ENCODE measurements around the gene OR52N1. TPM values are rescaled to one million over a fixed set of nuclear protein-coding genes. Genes with fewer than 3 reads are reported as not detected.

Gene OR52N1
- total and polyA plus RNA-seq, 9 donors: not detected

Other genes with a start within 250 kb of the OR52N1 start
- 0.22 TPM for gene OR52H1, start 242.7 kb downstream of the OR52N1 start, total RNA-seq
- not detected for gene OR52H1, start 242.7 kb downstream of the OR52N1 start, polyA plus RNA-seq (ENCODE audit: insufficient read depth in 1 of 8, insufficient read length in 8 of 8, low replicate concordance in 1 of 8)
- not detected for gene OR52B6, start 210.4 kb downstream of the OR52N1 start, total RNA-seq
- not detected for gene OR52B6, start 210.4 kb downstream of the OR52N1 start, polyA plus RNA-seq (ENCODE audit: insufficient read depth in 1 of 8, insufficient read length in 8 of 8, low replicate concordance in 1 of 8)
- 1.5 TPM for gene TRIM6, start 194.6 kb downstream of the OR52N1 start, total RNA-seq
- gene TRIM6, start 194.6 kb downstream of the OR52N1 start, polyA plus RNA-seq (ENCODE audit: insufficient read depth in 1 of 8, insufficient read length in 8 of 8, low replicate concordance in 1 of 8): 1 to 10 TPM; 1.1 to 3.4 (median 1.3) TPM
- gene TRIM34, start 166.3 kb downstream of the OR52N1 start, total RNA-seq: 6.4 TPM
- 1 to 10 TPM; 2.9 to 6.0 (median 4.6) TPM for gene TRIM34, start 166.3 kb downstream of the OR52N1 start, polyA plus RNA-seq (ENCODE audit: insufficient read depth in 1 of 8, insufficient read length in 8 of 8, low replicate concordance in 1 of 8)
- gene TRIM5, start 106.2 kb downstream of the OR52N1 start, total RNA-seq: 14.0 TPM
- gene TRIM5, start 106.2 kb downstream of the OR52N1 start, polyA plus RNA-seq (ENCODE audit: insufficient read depth in 1 of 8, insufficient read length in 8 of 8, low replicate concordance in 1 of 8): 10 to 100 TPM; 11.4 to 18.6 (median 13.6) TPM
- 8.2 TPM for gene TRIM22, start 101.5 kb downstream of the OR52N1 start, total RNA-seq
- 10 to 100 TPM in 4 of 8 donors, 1 to 10 TPM in 4; 6.7 to 12.1 (median 9.7) TPM for gene TRIM22, start 101.5 kb downstream of the OR52N1 start, polyA plus RNA-seq (ENCODE audit: insufficient read depth in 1 of 8, insufficient read length in 8 of 8, low replicate concordance in 1 of 8)
- gene OR56B1, start 54.8 kb downstream of the OR52N1 start, total RNA-seq: not detected
- under 1 TPM in 1 of 8 donors, not detected in 7; 0.08 TPM for gene OR56B1, start 54.8 kb downstream of the OR52N1 start, polyA plus RNA-seq (ENCODE audit: insufficient read depth in 1 of 8, insufficient read length in 8 of 8, low replicate concordance in 1 of 8)
- not detected for gene OR52N4, start 37.0 kb downstream of the OR52N1 start, total RNA-seq
- gene OR52N4, start 37.0 kb downstream of the OR52N1 start, polyA plus RNA-seq (ENCODE audit: insufficient read depth in 1 of 8, insufficient read length in 8 of 8, low replicate concordance in 1 of 8): under 1 TPM in 4 of 8 donors, not detected in 4; 0.12 to 0.24 (median 0.18) TPM
- not detected for gene OR52N5, start 7.9 kb downstream of the OR52N1 start, total RNA-seq
- gene OR52N5, start 7.9 kb downstream of the OR52N1 start, polyA plus RNA-seq (ENCODE audit: insufficient read depth in 1 of 8, insufficient read length in 8 of 8, low replicate concordance in 1 of 8): not detected
- not detected for gene OR52N2, start 17.7 kb upstream of the OR52N1 start, total RNA-seq
- gene OR52N2, start 17.7 kb upstream of the OR52N1 start, polyA plus RNA-seq (ENCODE audit: insufficient read depth in 1 of 8, insufficient read length in 8 of 8, low replicate concordance in 1 of 8): not detected
- gene OR52E6, start 50.6 kb upstream of the OR52N1 start, total RNA-seq: not detected
- gene OR52E6, start 50.6 kb upstream of the OR52N1 start, polyA plus RNA-seq (ENCODE audit: insufficient read depth in 1 of 8, insufficient read length in 8 of 8, low replicate concordance in 1 of 8): not detected
- gene OR52E8, start 66.4 kb upstream of the OR52N1 start, total RNA-seq: not detected
- gene OR52E8, start 66.4 kb upstream of the OR52N1 start, polyA plus RNA-seq (ENCODE audit: insufficient read depth in 1 of 8, insufficient read length in 8 of 8, low replicate concordance in 1 of 8): not detected
- gene OR52E4, start 89.4 kb upstream of the OR52N1 start, total RNA-seq: not detected
- gene OR52E4, start 89.4 kb upstream of the OR52N1 start, polyA plus RNA-seq (ENCODE audit: insufficient read depth in 1 of 8, insufficient read length in 8 of 8, low replicate concordance in 1 of 8): not detected
- gene OR52E5, start 101.9 kb upstream of the OR52N1 start, total RNA-seq: not detected
- gene OR52E5, start 101.9 kb upstream of the OR52N1 start, polyA plus RNA-seq (ENCODE audit: insufficient read depth in 1 of 8, insufficient read length in 8 of 8, low replicate concordance in 1 of 8): not detected
- not detected for gene OR56A3, start 151.0 kb upstream of the OR52N1 start, total RNA-seq
- not detected for gene OR56A3, start 151.0 kb upstream of the OR52N1 start, polyA plus RNA-seq (ENCODE audit: insufficient read depth in 1 of 8, insufficient read length in 8 of 8, low replicate concordance in 1 of 8)
- gene OR56A5, start 177.2 kb upstream of the OR52N1 start, total RNA-seq: not detected
- gene OR56A5, start 177.2 kb upstream of the OR52N1 start, polyA plus RNA-seq (ENCODE audit: insufficient read depth in 1 of 8, insufficient read length in 8 of 8, low replicate concordance in 1 of 8): under 1 TPM in 1 of 8 donors, not detected in 7; 0.39 TPM
- gene OR52L1, start 195.7 kb upstream of the OR52N1 start, total RNA-seq: not detected
- not detected for gene OR52L1, start 195.7 kb upstream of the OR52N1 start, polyA plus RNA-seq (ENCODE audit: insufficient read depth in 1 of 8, insufficient read length in 8 of 8, low replicate concordance in 1 of 8)
- under 0.01 TPM for gene OR56A4, start 215.7 kb upstream of the OR52N1 start, total RNA-seq
- under 1 TPM in 2 of 8 donors, not detected in 6; 0.06 to 0.07 TPM for gene OR56A4, start 215.7 kb upstream of the OR52N1 start, polyA plus RNA-seq (ENCODE audit: insufficient read depth in 1 of 8, insufficient read length in 8 of 8, low replicate concordance in 1 of 8)
- gene OR56A1, start 239.5 kb upstream of the OR52N1 start, total RNA-seq: not detected
- gene OR56A1, start 239.5 kb upstream of the OR52N1 start, polyA plus RNA-seq (ENCODE audit: insufficient read depth in 1 of 8, insufficient read length in 8 of 8, low replicate concordance in 1 of 8): under 1 TPM in 1 of 8 donors, not detected in 7; 0.06 TPM

Data from muscle of leg (tissue), 9 donors.